GM12874 (cell line): ENCODE results near the gene LIF.

ENCODE experiments used
- CTCF ChIP-seq: IDR thresholded peaks from 2 replicates; pipeline ENCODE4 v1.5.1; 2011; ENCODE audit warnings: low read depth, mild to moderate bottlenecking, control low read depth, low read length, moderate library complexity; ENCODE audit not compliant: insufficient read depth

The LIF gene

GRCh38 chr22:30245985-30246813 is at the start of gene LIF:
LIF (minus strand) TSS chr22:30246759; CDS start chr22:30246695, 64 bp downstream.
- no peak for TF ChIP-seq CTCF

- TF ChIP-seq CTCF: no peak
Observed at GRCh38 chr22:30296324-30296723, 49.8 kb upstream of the LIF start.

- no peak for TF ChIP-seq CTCF
Observed at GRCh38 chr22:30295576-30295975, 49.0 kb upstream of the LIF start.

- TF ChIP-seq CTCF: no peak
Observed at GRCh38 chr22:30294830-30295229, 48.3 kb upstream of the LIF start.

GRCh38 chr22:30294066-30294465 is 47.5 kb upstream of the LIF start:
- no peak for TF ChIP-seq CTCF

- no peak for TF ChIP-seq CTCF
Observed at GRCh38 chr22:30293026-30293425, 46.5 kb upstream of the LIF start.

GRCh38 chr22:30292069-30292970 is 45.8 kb upstream of the LIF start:
- no peak for TF ChIP-seq CTCF
